ENCODE measurements around the gene COLEC12. TPM values are rescaled to one million over a fixed set of nuclear protein-coding genes. Genes with fewer than 3 reads are reported as not detected.

The COLEC12 gene
- total and polyA plus RNA-seq, 3 experiments from 2014 or later, result 0.04 TPM; not detected in 2

- no peaks in the 10 kb centered on the region for H3K36me3 ChIP-seq (ENCODE audit: insufficient read depth, low read length)
- H3K4me3 Mint-ChIP-seq, result no peak overlapping the region
- H3K27me3 ChIP-seq (ENCODE audit: insufficient read depth, low read length, poor library complexity, severe bottlenecking), result no peaks in the 10 kb centered on the region
- H3K4me1 ChIP-seq (ENCODE audit: insufficient read depth, low read length), result no peaks in the 10 kb centered on the region
- no peaks in the 10 kb centered on the region for H3K36me3 Mint-ChIP-seq
- H3K4me1 Mint-ChIP-seq, result no peaks in the 10 kb centered on the region
- H3K27ac ChIP-seq (ENCODE audit: low read depth, low read length), result no peak overlapping the region
- H3K27ac Mint-ChIP-seq, result no peak overlapping the region
- peaks cover 9 to 43% of the 10 kb centered on the region in 2 donors for H3K27me3 Mint-ChIP-seq
- ChIA-PET CTCF (no interaction called here), POLR2A (no interaction called here)
- DNase-seq, result no peak
- no peak overlapping the region for H3K4me3 ChIP-seq (ENCODE audit: low read length)
- H3K9me3 Mint-ChIP-seq, result no peaks in the 10 kb centered on the region
- no peaks in the 10 kb centered on the region for H3K9me3 ChIP-seq (ENCODE audit: low read length)
These were observed 146.0 kb downstream of the COLEC12 start for GRCh38 chr18:354471-354870.

DNA sequence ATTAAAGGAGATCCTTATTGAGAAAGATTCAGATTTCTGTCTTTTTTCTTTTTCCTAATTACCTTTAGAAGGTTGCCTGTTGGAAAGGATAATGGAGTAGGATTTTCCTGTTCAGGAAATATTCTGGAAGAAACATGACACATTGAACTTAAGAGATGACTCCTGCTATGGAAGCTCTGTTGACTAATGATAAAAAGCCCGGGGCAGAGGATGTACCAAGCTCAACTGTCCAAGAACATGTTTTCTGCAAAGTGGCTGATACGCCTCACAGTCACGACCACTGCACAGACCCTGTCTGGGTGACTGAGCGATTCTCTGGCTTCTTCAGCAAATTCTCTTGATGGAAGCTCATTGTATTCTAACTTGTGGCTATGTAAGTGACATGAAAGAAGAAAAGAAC, 146.5 kb downstream of the COLEC12 start:
- H3K4me1 Mint-ChIP-seq, result no peaks in the 10 kb centered on the region
- H3K4me3 Mint-ChIP-seq, result no peak overlapping the region
- no peaks in the 10 kb centered on the region for H3K36me3 Mint-ChIP-seq

GRCh38 chr18:352438-352837, 148.1 kb downstream of the COLEC12 start:
- POLR2A ChIA-PET, result no interaction called here

More for the DNA sequence above, 146.5 kb downstream of the COLEC12 start:
- CTCF ChIA-PET, result no interaction called here
- no peaks in the 10 kb centered on the region for H3K36me3 ChIP-seq (ENCODE audit: insufficient read depth, low read length)
- H3K27ac ChIP-seq (ENCODE audit: low read depth, low read length), result no peak overlapping the region
- Mint-ChIP-seq H3K9me3 (no peaks in the 10 kb centered on the region), H3K27me3 (peaks cover 9 to 44% of the 10 kb centered on the region in 2 donors), H3K27ac (no peak overlapping the region)
- H3K4me1 ChIP-seq (ENCODE audit: insufficient read depth, low read length), result no peaks in the 10 kb centered on the region
- DNase-seq, result no peak
- H3K9me3 ChIP-seq (ENCODE audit: low read length), result no peaks in the 10 kb centered on the region
- H3K27me3 ChIP-seq (ENCODE audit: insufficient read depth, low read length, poor library complexity, severe bottlenecking), result no peaks in the 10 kb centered on the region
- no peak overlapping the region for H3K4me3 ChIP-seq (ENCODE audit: low read length)
- POLR2A ChIA-PET, result no interaction called here

GRCh38 chr18:350953-351572, 149.4 kb downstream of the COLEC12 start:
- Mint-ChIP-seq H3K27me3 (peaks cover 9 to 40% of the 10 kb centered on the region in 2 donors), H3K9me3 (no peaks in the 10 kb centered on the region), H3K27ac (no peak overlapping the region), H3K4me1 (no peaks in the 10 kb centered on the region), H3K4me3 (no peak overlapping the region), H3K36me3 (no peaks in the 10 kb centered on the region)
- CTCF ChIA-PET, result no interaction called here
- H3K27me3 ChIP-seq (ENCODE audit: insufficient read depth, low read length, poor library complexity, severe bottlenecking), result no peaks in the 10 kb centered on the region
- no peak overlapping the region for H3K4me3 ChIP-seq (ENCODE audit: low read length)
- H3K4me1 ChIP-seq (ENCODE audit: insufficient read depth, low read length), result no peaks in the 10 kb centered on the region
- H3K36me3 ChIP-seq (ENCODE audit: insufficient read depth, low read length), result no peaks in the 10 kb centered on the region
- no peak overlapping the region for H3K27ac ChIP-seq (ENCODE audit: low read depth, low read length)
- DNase-seq, result no peak
- no peaks in the 10 kb centered on the region for H3K9me3 ChIP-seq (ENCODE audit: low read length)
- POLR2A ChIA-PET, result no interaction called here

More at GRCh38 chr18:352438-352837, 148.1 kb downstream of the COLEC12 start:
- CTCF ChIA-PET, result no interaction called here
- no peak overlapping the region for H3K27ac ChIP-seq (ENCODE audit: low read depth, low read length)
- no peaks in the 10 kb centered on the region for H3K9me3 ChIP-seq (ENCODE audit: low read length)
- no peaks in the 10 kb centered on the region for H3K27me3 ChIP-seq (ENCODE audit: insufficient read depth, low read length, poor library complexity, severe bottlenecking)
- H3K9me3 Mint-ChIP-seq, result no peaks in the 10 kb centered on the region
- no peaks in the 10 kb centered on the region for H3K36me3 Mint-ChIP-seq
- no peak overlapping the region for H3K4me3 ChIP-seq (ENCODE audit: low read length)
- no peaks in the 10 kb centered on the region for H3K4me1 ChIP-seq (ENCODE audit: insufficient read depth, low read length)
- H3K4me3 Mint-ChIP-seq, result no peak overlapping the region
- H3K4me1 Mint-ChIP-seq, result no peaks in the 10 kb centered on the region
- no peak overlapping the region for H3K27ac Mint-ChIP-seq
- DNase-seq, result no peak
- H3K27me3 Mint-ChIP-seq, result peaks cover 9 to 47% of the 10 kb centered on the region in 2 donors
- no peaks in the 10 kb centered on the region for H3K36me3 ChIP-seq (ENCODE audit: insufficient read depth, low read length)

- Mint-ChIP-seq H3K27ac (no peak overlapping the region), H3K27me3 (peaks cover 10 to 27% of the 10 kb centered on the region in 2 donors), H3K4me1 (no peaks in the 10 kb centered on the region), H3K4me3 (no peak overlapping the region), H3K9me3 (no peaks in the 10 kb centered on the region), H3K36me3 (no peaks in the 10 kb centered on the region)
- Histone ChIP-seq H3K27me3 (ENCODE audit: insufficient read depth, low read length, poor library complexity, severe bottlenecking) (no peaks in the 10 kb centered on the region), H3K36me3 (ENCODE audit: insufficient read depth, low read length) (no peaks in the 10 kb centered on the region), H3K9me3 (ENCODE audit: low read length) (no peaks in the 10 kb centered on the region), H3K4me1 (ENCODE audit: insufficient read depth, low read length) (no peaks in the 10 kb centered on the region), H3K27ac (ENCODE audit: low read depth, low read length) (no peak overlapping the region), H3K4me3 (ENCODE audit: low read length) (no peak overlapping the region)
- ChIA-PET POLR2A (no interaction called here), CTCF (no interaction called here)
- DNase-seq, result no peak
These were observed 153.9 kb downstream of the COLEC12 start for GRCh38 chr18:346600-346999.

DNA sequence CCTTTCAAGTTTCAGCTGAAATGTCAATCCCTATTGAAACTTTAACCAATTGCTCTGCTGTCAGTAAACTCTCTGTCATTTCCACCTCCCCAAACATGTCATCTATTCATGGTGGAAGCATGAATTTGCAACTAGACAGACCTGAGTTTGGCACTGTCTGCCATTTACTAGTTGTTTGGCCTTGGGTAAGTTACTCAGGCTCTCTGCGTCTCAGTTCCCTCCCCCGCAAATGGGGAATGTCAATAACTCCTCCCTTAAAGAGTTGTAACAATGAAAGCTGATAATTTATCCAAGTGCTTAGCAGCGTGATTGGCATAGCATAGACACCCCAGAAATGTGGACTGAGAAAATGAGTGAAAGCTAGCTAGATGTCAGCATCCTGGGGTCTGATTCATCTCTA, 159.4 kb downstream of the COLEC12 start:
- DNase-seq, result no peak
- H3K27ac ChIP-seq (ENCODE audit: low read depth, low read length), result no peak overlapping the region
- ChIA-PET POLR2A (no interaction called here), CTCF (no interaction called here)
- peaks cover 3 to 6% of the 10 kb centered on the region in 2 donors for H3K27me3 Mint-ChIP-seq
- no peak overlapping the region for H3K4me3 ChIP-seq (ENCODE audit: low read length)
- no peak overlapping the region for H3K4me3 Mint-ChIP-seq
- no peaks in the 10 kb centered on the region for H3K27me3 ChIP-seq (ENCODE audit: insufficient read depth, low read length, poor library complexity, severe bottlenecking)
- H3K9me3 Mint-ChIP-seq, result no peaks in the 10 kb centered on the region
- H3K36me3 ChIP-seq (ENCODE audit: insufficient read depth, low read length), result no peaks in the 10 kb centered on the region
- no peaks in the 10 kb centered on the region for H3K9me3 ChIP-seq (ENCODE audit: low read length)
- H3K4me1 Mint-ChIP-seq, result no peaks in the 10 kb centered on the region
- H3K4me1 ChIP-seq (ENCODE audit: insufficient read depth, low read length), result no peaks in the 10 kb centered on the region
- H3K36me3 Mint-ChIP-seq, result no peaks in the 10 kb centered on the region
- no peak overlapping the region for H3K27ac Mint-ChIP-seq

DNA sequence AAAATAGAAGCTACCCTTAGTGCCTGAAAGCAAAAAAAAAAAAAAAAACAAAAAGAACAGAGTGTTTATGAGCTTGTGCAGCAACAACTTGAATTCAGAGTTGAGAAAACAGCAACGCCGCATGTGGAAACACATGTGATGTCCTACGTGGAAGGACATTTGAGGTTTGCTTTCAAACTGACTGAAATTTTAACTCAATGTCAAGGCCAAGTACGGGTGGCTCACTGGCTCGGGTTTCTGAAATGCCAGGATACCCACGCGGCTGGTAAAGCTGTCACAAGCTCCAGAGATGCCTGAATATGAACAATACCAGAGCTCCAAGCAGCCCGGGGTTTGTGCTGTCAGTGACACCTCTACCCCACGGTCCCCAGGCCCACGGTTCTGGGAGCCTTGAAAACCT, 160.5 kb downstream of the COLEC12 start:
- Mint-ChIP-seq H3K4me3 (no peak overlapping the region), H3K9me3 (no peaks in the 10 kb centered on the region), H3K4me1 (no peaks in the 10 kb centered on the region), H3K27ac (no peak overlapping the region), H3K36me3 (no peaks in the 10 kb centered on the region), H3K27me3 (peaks cover 3 to 6% of the 10 kb centered on the region in 2 donors)
- H3K4me3 ChIP-seq (ENCODE audit: low read length), result no peak overlapping the region
- H3K4me1 ChIP-seq (ENCODE audit: insufficient read depth, low read length), result no peaks in the 10 kb centered on the region
- POLR2A ChIA-PET, result no interaction called here
- no peak overlapping the region for H3K27ac ChIP-seq (ENCODE audit: low read depth, low read length)
- no peak for DNase-seq
- no peaks in the 10 kb centered on the region for H3K9me3 ChIP-seq (ENCODE audit: low read length)
- CTCF ChIA-PET, result no interaction called here
- no peaks in the 10 kb centered on the region for H3K27me3 ChIP-seq (ENCODE audit: insufficient read depth, low read length, poor library complexity, severe bottlenecking)
- H3K36me3 ChIP-seq (ENCODE audit: insufficient read depth, low read length), result no peaks in the 10 kb centered on the region

- ChIA-PET POLR2A (no interaction called here), CTCF (no interaction called here)
- H3K27me3 ChIP-seq (ENCODE audit: insufficient read depth, low read length, poor library complexity, severe bottlenecking), result no peaks in the 10 kb centered on the region
- H3K4me3 ChIP-seq (ENCODE audit: low read length), result no peak overlapping the region
- Mint-ChIP-seq H3K27ac (no peak overlapping the region), H3K4me1 (no peaks in the 10 kb centered on the region), H3K27me3 (peaks cover 2 to 6% of the 10 kb centered on the region in 2 donors), H3K9me3 (no peaks in the 10 kb centered on the region), H3K36me3 (no peaks in the 10 kb centered on the region), H3K4me3 (no peak overlapping the region)
- no peak overlapping the region for H3K27ac ChIP-seq (ENCODE audit: low read depth, low read length)
- no peak for DNase-seq
- H3K9me3 ChIP-seq (ENCODE audit: low read length), result no peaks in the 10 kb centered on the region
- H3K4me1 ChIP-seq (ENCODE audit: insufficient read depth, low read length), result no peaks in the 10 kb centered on the region
- H3K36me3 ChIP-seq (ENCODE audit: insufficient read depth, low read length), result no peaks in the 10 kb centered on the region
These were observed 161.3 kb downstream of the COLEC12 start for GRCh38 chr18:339200-339599.

DNA sequence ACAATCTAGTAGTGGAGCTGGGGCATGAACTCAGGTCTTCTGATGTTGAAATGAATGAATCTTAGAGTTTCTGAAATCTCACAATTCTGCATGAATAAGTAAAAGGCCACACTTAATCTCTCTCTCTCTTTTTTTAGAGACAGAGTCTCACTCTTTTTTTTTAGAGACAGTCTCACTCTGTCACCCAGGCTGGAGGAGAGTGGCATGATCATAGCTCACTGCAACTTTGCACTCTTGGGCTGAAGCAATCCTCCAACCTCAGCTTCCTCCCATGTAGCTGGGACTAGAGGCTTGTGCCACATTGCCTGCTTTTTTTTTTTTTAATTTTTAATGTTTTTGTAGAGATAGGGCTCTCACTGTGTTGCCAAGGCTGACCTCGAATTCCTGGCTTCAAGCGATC, 163.8 kb downstream of the COLEC12 start:
- no peak overlapping the region for H3K27ac Mint-ChIP-seq
- H3K9me3 Mint-ChIP-seq, result no peaks in the 10 kb centered on the region
- no peaks in the 10 kb centered on the region for H3K4me1 ChIP-seq (ENCODE audit: insufficient read depth, low read length)
- no peaks in the 10 kb centered on the region for H3K36me3 Mint-ChIP-seq
- H3K27me3 ChIP-seq (ENCODE audit: insufficient read depth, low read length, poor library complexity, severe bottlenecking), result no peaks in the 10 kb centered on the region
- no peaks in the 10 kb centered on the region for H3K9me3 ChIP-seq (ENCODE audit: low read length)
- DNase-seq, result no peak
- no peak overlapping the region for H3K4me3 Mint-ChIP-seq
- no peaks in the 10 kb centered on the region for H3K4me1 Mint-ChIP-seq
- POLR2A ChIA-PET, result no interaction called here
- H3K27ac ChIP-seq (ENCODE audit: low read depth, low read length), result no peak overlapping the region
- H3K36me3 ChIP-seq (ENCODE audit: insufficient read depth, low read length), result no peaks in the 10 kb centered on the region
- CTCF ChIA-PET, result no interaction called here
- no peak overlapping the region for H3K4me3 ChIP-seq (ENCODE audit: low read length)
- H3K27me3 Mint-ChIP-seq, result peaks cover 4 to 10% of the 10 kb centered on the region in 2 donors

Data from CD8-positive, alpha-beta memory T cell (primary cell).